SKM-1 (cell line): ENCODE results near the gene DSCAM.

Experiments
- DNase-seq: peaks from one replicate; lab custom pipeline; 2025; ENCODE audit not compliant: unreplicated experiment; lab: John Stamatoyannopoulos, UW

Gene DSCAM

GRCh38 chr21:40257342-40257741 lies 589.6 kb downstream of the DSCAM start:
- no peak for DNase-seq

GRCh38 chr21:40255518-40256444 lies 591.2 kb downstream of the DSCAM start:
- DNase-seq = no peak

GRCh38 chr21:40254540-40255465 lies 592.2 kb downstream of the DSCAM start:
- DNase-seq = no peak

GRCh38 chr21:40253112-40253511 lies 593.8 kb downstream of the DSCAM start:
- no peak for DNase-seq

- DNase-seq = no peak
Observed at GRCh38 chr21:40250514-40251294, 596.3 kb downstream of the DSCAM start.

GRCh38 chr21:40244981-40245380 lies 602.0 kb downstream of the DSCAM start:
- no peak for DNase-seq

GRCh38 chr21:40243685-40244084 lies 603.3 kb downstream of the DSCAM start:
- no peak for DNase-seq

- DNase-seq = no peak
Observed at GRCh38 chr21:40242586-40243265, 604.2 kb downstream of the DSCAM start.

- DNase-seq = no peak
Observed at GRCh38 chr21:40235528-40235927, 611.4 kb downstream of the DSCAM start.

- no peak for DNase-seq
Observed at GRCh38 chr21:40231979-40232378, 615.0 kb downstream of the DSCAM start.

GRCh38 chr21:40227096-40227495 lies 619.9 kb downstream of the DSCAM start:
- DNase-seq = no peak

GRCh38 chr21:40215941-40216340 lies 631.0 kb downstream of the DSCAM start:
- no peak for DNase-seq

GRCh38 chr21:40210251-40210650 lies 636.7 kb downstream of the DSCAM start:
- no peak for DNase-seq

GRCh38 chr21:40208948-40209345 lies 638.0 kb downstream of the DSCAM start:
- DNase-seq = no peak

GRCh38 chr21:40208206-40208947 lies 638.6 kb downstream of the DSCAM start:
- DNase-seq = no peak

GRCh38 chr21:40200946-40201345 lies 646.0 kb downstream of the DSCAM start:
- no peak for DNase-seq

- no peak for DNase-seq
Observed at GRCh38 chr21:40200126-40200525, 646.8 kb downstream of the DSCAM start.

- no peak for DNase-seq
Observed at GRCh38 chr21:40194185-40194980, 652.6 kb downstream of the DSCAM start.

- no peak for DNase-seq
Observed at GRCh38 chr21:40191616-40192015, 655.3 kb downstream of the DSCAM start.
